HCT116 (cell line): ENCODE data around the gene ARHGEF10L. TPM values are rescaled to one million over a fixed set of nuclear protein-coding genes. Genes with fewer than 3 reads are reported as not detected.

Experiments
- ATAC-seq: fragments of 200-7000 bp; cut with Tn5 transposase; 2 replicates; pipeline ENCODE4 v1.9.1; 2020; ENCODE audit warnings: mild to moderate bottlenecking, moderate library complexity
- BruUV-seq: library from RNA; stranded (reverse); fragments of 400-500 nt; replicated peaks from 2 replicates; lab custom pipeline; 2021; lab: Mats Ljungman, UMichigan
- CTCF ChIA-PET: fragments of 300-600 bp; sonication (Branson Sonifier 250); formaldehyde crosslinking; loops from one replicate; lab custom pipeline; 2021; ENCODE audit warnings: antibody characterized with exemption; lab: Charles Lee
- POLR2A ChIA-PET: fragments of 300-600, 350-600 bp; sonication (Branson Sonifier 250); formaldehyde crosslinking; loops from one replicate; lab custom pipeline; 2021; ENCODE audit warnings: antibody characterized with exemption; lab: Charles Lee
- RAD21 ChIA-PET, 2 experiments: fragments of 300-600 bp; sonication (Branson Sonifier 250); formaldehyde crosslinking; loops; one replicate each; lab custom pipeline; 2023; ENCODE audit warnings: low total read pairs in 2 of 2; ENCODE audit not compliant: uncharacterized antibody in 2 of 2, unreplicated experiment in 2 of 2, low non-redundant PET in 1 of 2; lab: Charles Lee
- DNase-seq: peaks from one replicate; pipeline ENCODE4 v3.0.0-alpha.2; 2010; ENCODE audit warnings: low read depth, low spot score
- H2AFZ ChIP-seq: fragments of 200-600 bp; shearing (Covaris generic), sonication (generic); 2 replicates; pipeline ENCODE4 v1.6.1; 2017; ENCODE audit warnings: low read depth, mixed run types, mixed read lengths, antibody characterized with exemption, low read length; ENCODE audit not compliant: poor library complexity, severe bottlenecking
- H3K27ac ChIP-seq: 2 replicates; pipeline ENCODE4 v1.5.1; 2012; ENCODE audit warnings: low read depth, low read length
- H3K27me3 ChIP-seq: fragments of 200-600 bp; sonication (generic); 2 replicates; pipeline ENCODE4 v1.6.1; 2016; ENCODE audit warnings: mixed run types, low read length, mixed read lengths; ENCODE audit not compliant: insufficient read depth
- H3K36me3 ChIP-seq, 2 experiments: fragments of 200-500 bp in 1 of 2; fragments of 200-600 bp in 1 of 2; sonication (Bioruptor generic) in 1 of 2; sonication (generic) in 1 of 2; 2 replicates each; pipeline versions ENCODE4 v1.5.1 to v1.6.1; 2014 to 2016; ENCODE audit warnings: low read length in 2 of 2, inconsistent platforms in 1 of 2, mixed read lengths in 1 of 2, mixed run types in 1 of 2; ENCODE audit not compliant: insufficient read depth in 2 of 2, control insufficient read depth in 1 of 2
- H3K4me1 ChIP-seq, 2 experiments: fragments of 200-600 bp in 1 of 2; sonication (generic) in 1 of 2; 2 replicates each; pipeline versions ENCODE4 v1.5.1 to v1.6.1; 2012 to 2017; ENCODE audit warnings: low read length in 2 of 2, inconsistent platforms in 1 of 2, mild to moderate bottlenecking in 1 of 2, mixed read lengths in 1 of 2, mixed run types in 1 of 2, moderate library complexity in 1 of 2; ENCODE audit not compliant: insufficient read depth in 2 of 2, control insufficient read depth in 1 of 2
- H3K4me2 ChIP-seq: fragments of 200-600 bp; sonication (generic); 2 replicates; pipeline ENCODE4 v1.6.1; 2017; ENCODE audit warnings: mixed run types, low read length, mixed read lengths
- H3K4me3 ChIP-seq, 2 experiments: fragments of 200-600 bp in 1 of 2; sonication (generic) in 1 of 2; replicated peaks in 1 of 2; 2 replicates each; pipeline ENCODE4 v1.5.1; 2011 to 2016; ENCODE audit warnings: low read length in 2 of 2, control low read depth in 1 of 2, low read depth in 1 of 2, mild to moderate bottlenecking in 1 of 2, mixed read lengths in 1 of 2, mixed run types in 1 of 2
- H3K79me2 ChIP-seq: fragments of 200-600 bp; sonication (generic); 2 replicates; pipeline ENCODE4 v1.6.1; 2017; ENCODE audit warnings: mild to moderate bottlenecking, mixed run types, low read length, moderate library complexity, mixed read lengths; ENCODE audit not compliant: insufficient read depth
- H3K9ac ChIP-seq: fragments of 200-600 bp; sonication (generic); 2 replicates; pipeline ENCODE4 v1.6.1; 2016; ENCODE audit warnings: low read length, mixed read lengths
- H3K9me2 ChIP-seq: fragments of 200-600 bp; sonication (generic), shearing (Covaris generic); 2 replicates; pipeline ENCODE4 v1.6.1; 2017; ENCODE audit warnings: mixed run types, mild to moderate bottlenecking, moderate library complexity; ENCODE audit not compliant: insufficient read depth
- H3K9me3 ChIP-seq, 2 experiments: fragments of 200-500 bp in 1 of 2; fragments of 200-600 bp in 1 of 2; sonication (Bioruptor generic) in 1 of 2; sonication (generic) in 1 of 2; 2 replicates each; pipeline ENCODE4 v1.6.1; 2014 to 2017; ENCODE audit warnings: low read length in 2 of 2, mixed read lengths in 2 of 2, inconsistent platforms in 1 of 2, low read depth in 1 of 2, mild to moderate bottlenecking in 1 of 2, mixed run types in 1 of 2, moderate library complexity in 1 of 2; ENCODE audit not compliant: control insufficient read depth in 1 of 2, insufficient read depth in 1 of 2
- H4K20me1 ChIP-seq: fragments of 200-600 bp; sonication (generic), shearing (Covaris generic); 2 replicates; pipeline ENCODE4 v1.6.1; 2017; ENCODE audit warnings: mixed run types, mild to moderate bottlenecking, moderate library complexity; ENCODE audit not compliant: insufficient read depth
- ATF3 ChIP-seq: IDR thresholded peaks from 2 replicates; pipeline ENCODE4 v1.6.1; 2012
- CBX3 ChIP-seq: IDR thresholded peaks from 2 replicates; pipeline ENCODE4 v1.6.1; 2012; ENCODE audit warnings: low read depth
- CEBPB ChIP-seq: IDR thresholded peaks from 2 replicates; pipeline ENCODE4 v1.6.1; 2012; ENCODE audit warnings: low read depth
- EGR1 ChIP-seq: IDR thresholded peaks from 2 replicates; pipeline ENCODE4 v1.6.1; 2012; ENCODE audit warnings: low read depth
- FOSL1 ChIP-seq: IDR thresholded peaks from 2 replicates; pipeline ENCODE4 v1.6.1; 2012; ENCODE audit warnings: low read depth
- JUND ChIP-seq: IDR thresholded peaks from 2 replicates; pipeline ENCODE4 v1.6.1; 2012
- POLR2AphosphoS5 ChIP-seq: IDR thresholded peaks from 2 replicates; pipeline ENCODE4 v1.6.1; 2011; ENCODE audit warnings: mild to moderate bottlenecking, low read depth, low read length, moderate library complexity
- RAD21 ChIP-seq: IDR thresholded peaks from 2 replicates; pipeline ENCODE4 v1.6.1; 2012; ENCODE audit warnings: low read depth, mild to moderate bottlenecking
- SIN3A ChIP-seq: IDR thresholded peaks from 2 replicates; pipeline ENCODE4 v1.6.1; 2012; ENCODE audit warnings: low read depth
- SP1 ChIP-seq: IDR thresholded peaks from 2 replicates; pipeline ENCODE4 v1.6.1; 2012; ENCODE audit warnings: low read depth
- SRF ChIP-seq: IDR thresholded peaks from 2 replicates; pipeline ENCODE4 v1.6.1; 2012; ENCODE audit warnings: low read depth
- TCF7L2 ChIP-seq: IDR thresholded peaks from 2 replicates; pipeline ENCODE4 v1.7.0; 2011; ENCODE audit warnings: borderline replicate concordance, inconsistent platforms; ENCODE audit not compliant: insufficient read depth, insufficient read length; ENCODE audit errors: extremely low read depth
- YY1 ChIP-seq: IDR thresholded peaks from 2 replicates; pipeline ENCODE4 v1.6.1; 2011; ENCODE audit warnings: low read length, low read depth, moderate library complexity, mild to moderate bottlenecking; ENCODE audit not compliant: insufficient replicate concordance; ENCODE audit errors: extremely low read depth
- ZFX ChIP-seq: fragments of 450-650 bp; IDR thresholded peaks from 2 replicates; pipeline ENCODE4 v1.6.1; 2017
- ZNF274 ChIP-seq: fragments of 200-500 bp; sonication (Bioruptor generic); IDR thresholded peaks from 2 replicates; pipeline ENCODE4 v1.6.1; 2014; ENCODE audit warnings: mild to moderate bottlenecking, low read depth, low read length, inconsistent platforms
- intact Hi-C: fragments of 100-400 bp; cut with micrococcal nuclease; formaldehyde crosslinking; loops from 2 replicates; pipeline ENCODE4 v1.10.0; 2022
- total RNA-seq: library from RNA; stranded (reverse); gene quantifications from one replicate; pipeline ENCODE4 v1.2.1, GENCODE V29; 2021; ENCODE audit not compliant: unreplicated experiment
- TF ChIP-seq, protein P1 (sequence below): IDR thresholded peaks from 2 replicates; pipeline ENCODE4 v1.6.1; 2012

ARHGEF10L gene
- total RNA-seq, 1 experiment from 2014 or later = 14.7 TPM

DNA sequence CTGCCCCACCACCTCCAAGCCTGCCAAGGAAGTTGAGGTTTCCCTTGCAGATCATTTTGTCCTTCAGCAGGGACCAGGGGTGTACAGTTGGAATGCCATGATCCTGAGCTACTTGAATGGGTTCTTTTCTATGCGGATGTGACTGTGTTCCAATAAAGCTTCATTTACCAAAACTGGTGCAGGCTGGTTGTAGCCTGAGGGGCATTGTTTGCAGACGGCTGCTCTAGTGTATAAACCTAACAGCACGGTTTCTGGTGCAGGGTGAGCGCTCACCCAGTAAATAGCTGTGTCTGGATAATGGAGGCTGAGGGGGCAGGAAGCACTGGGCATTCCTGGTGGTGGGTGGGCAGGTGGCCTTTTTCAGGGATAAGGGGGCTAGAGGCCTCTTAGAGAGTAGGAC, 142.9 kb downstream of the ARHGEF10L start:
- POLR2A ChIA-PET = no interaction called here
- Histone ChIP-seq H3K4me2 (no peak overlapping the region), H4K20me1 (no peaks in the 10 kb centered on the region), H3K9me2 (no peaks in the 10 kb centered on the region), H3K36me3 (no peaks in the 10 kb centered on the region), H2AFZ (no peak overlapping the region), H3K27me3 (no peaks in the 10 kb centered on the region), H3K79me2 (no peaks in the 10 kb centered on the region), H3K27ac (no peak overlapping the region), H3K4me3 (no peak overlapping the region), H3K4me1 (no peaks in the 10 kb centered on the region), H3K9me3 (no peaks in the 10 kb centered on the region), H3K9ac (no peak overlapping the region)
- RAD21 ChIA-PET = no interaction called here
- ATAC-seq (no peak), DNase-seq (no peak)
- no TSS peak for BruUV-seq
- CTCF ChIA-PET = no interaction called here
- no peak for TF ChIP-seq RAD21
- TF ChIP-seq, protein P1, sequence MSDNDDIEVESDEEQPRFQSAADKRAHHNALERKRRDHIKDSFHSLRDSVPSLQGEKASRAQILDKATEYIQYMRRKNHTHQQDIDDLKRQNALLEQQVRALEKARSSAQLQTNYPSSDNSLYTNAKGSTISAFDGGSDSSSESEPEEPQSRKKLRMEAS = no peak
- no peak for TF ChIP-seq SIN3A
- TF ChIP-seq SRF = no peak
- no peak for TF ChIP-seq POLR2AphosphoS5
- no peak for TF ChIP-seq YY1
- no peak for TF ChIP-seq ATF3
- no peak for TF ChIP-seq TCF7L2
- TF ChIP-seq CBX3 = no peak
- no peak for TF ChIP-seq JUND
- TF ChIP-seq SP1 = no peak
- no peak for TF ChIP-seq FOSL1
- no peak for TF ChIP-seq ZFX
- intact Hi-C loops = no loop called here

DNA sequence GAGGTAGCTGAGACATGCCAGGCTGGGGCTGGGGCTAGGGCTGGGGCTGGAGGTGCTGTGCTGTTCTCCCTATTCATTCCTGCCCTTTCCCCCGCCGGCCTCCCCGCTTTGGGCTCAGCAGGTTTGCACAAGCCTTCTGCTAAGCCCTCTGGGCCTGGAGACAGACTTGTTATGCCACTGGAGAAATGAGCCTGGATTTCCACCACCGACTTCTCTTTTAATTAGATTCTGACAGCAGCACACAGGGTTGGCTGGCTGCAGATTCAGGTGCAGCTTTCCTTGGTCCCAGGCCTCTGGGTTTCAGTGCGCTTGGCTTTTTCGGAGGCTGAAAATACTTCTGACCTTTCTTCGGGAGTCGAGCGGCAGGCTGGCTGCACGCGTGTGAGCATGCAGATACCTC, 144.1 kb downstream of the ARHGEF10L start:
- no peak for DNase-seq
- Histone ChIP-seq H3K9me2 (no peaks in the 10 kb centered on the region), H3K4me1 (no peaks in the 10 kb centered on the region), H3K4me3 (no peak overlapping the region), H3K36me3 (no peaks in the 10 kb centered on the region), H3K79me2 (no peaks in the 10 kb centered on the region), H3K9ac (no peak overlapping the region), H3K27me3 (no peaks in the 10 kb centered on the region), H3K27ac (no peak overlapping the region), H3K9me3 (no peaks in the 10 kb centered on the region), H2AFZ (no peak overlapping the region), H3K4me2 (no peak overlapping the region), H4K20me1 (no peaks in the 10 kb centered on the region)
- POLR2A ChIA-PET = no interaction called here
- ATAC-seq = no peak
- no TSS peak for BruUV-seq
- TF ChIP-seq CEBPB (no peak), EGR1 (no peak), TCF7L2 (no peak), RAD21 (no peak), ZNF274 (no peak), FOSL1 (no peak)
- CTCF ChIA-PET = no interaction called here
- intact Hi-C loops = no loop called here
- RAD21 ChIA-PET = no interaction called here
